Right hindlimb (tissue), 1 donor: ENCODE data around the gene NCKAP1.
A peak's percentile ranks its signal among the peaks of the same experiment; 100 is the strongest.

Source experiments
- DNase-seq: peaks from one replicate; pipeline ENCODE4 v3.0.0-alpha.2; 2018

NCKAP1 gene

GRCh38 chr2:182866461-182867406, 171.5 kb downstream of the NCKAP1 start, which contains the start of gene FRZB:
FRZB (minus strand) TSS chr2:182866637; CDS start chr2:182866552, 85 bp downstream.
- peak; percentile 89 for DNase-seq

GRCh38 chr2:182866095-182866460, 172.2 kb downstream of the NCKAP1 start:
- no peak for DNase-seq

- DNase-seq = no peak
Observed at GRCh38 chr2:182864949-182865570, 173.2 kb downstream of the NCKAP1 start.

- no peak for DNase-seq
Observed at GRCh38 chr2:182863642-182864041, 174.6 kb downstream of the NCKAP1 start.

- DNase-seq = peak; percentile 39
Observed at GRCh38 chr2:182862091-182862490, 176.2 kb downstream of the NCKAP1 start.

GRCh38 chr2:182860858-182861257, 177.4 kb downstream of the NCKAP1 start:
- no peak for DNase-seq
